Measurements from ENCODE around the gene HYAL2. TPM values are rescaled to one million over a fixed set of nuclear protein-coding genes. Genes with fewer than 3 reads are reported as not detected.

HYAL2 gene
- total and polyA plus RNA-seq, 3 donors from 2014 or later: 58.6 to 111 (median 90.9) TPM

DNA sequence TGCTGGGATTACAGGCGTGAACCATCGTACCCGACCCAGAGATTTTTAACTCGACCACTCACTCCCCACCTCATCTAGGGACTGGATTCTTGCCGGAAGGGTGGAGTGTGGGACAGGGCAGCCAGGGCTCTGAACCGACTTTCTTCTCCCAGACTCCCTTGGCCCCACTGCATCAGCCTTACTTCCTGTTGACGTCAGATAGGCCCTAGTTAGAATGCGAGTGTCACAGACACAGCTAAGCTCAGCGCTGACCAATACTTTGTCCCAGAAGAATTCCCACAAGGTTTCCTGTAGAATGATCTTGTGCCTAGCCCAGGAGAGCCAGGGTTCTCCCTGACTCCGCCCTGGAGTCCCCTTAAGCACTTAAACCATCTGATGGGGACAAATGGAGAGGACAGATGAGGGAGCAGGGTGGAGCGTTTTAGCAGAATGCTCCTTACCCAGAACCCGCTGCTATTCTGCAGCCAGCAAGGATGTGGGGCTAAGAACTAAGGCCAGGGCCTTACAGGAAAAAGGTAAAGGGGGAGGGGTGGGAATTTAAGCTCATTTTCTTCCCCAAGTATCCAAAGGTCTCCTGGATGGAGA is 11.3 kb upstream of the HYAL2 start:
- WGBS, 2 donors: 62 to 73% methylated on average over 12 of the region's 12 CpGs
- H3K27me3 ChIP-seq: no peaks in the 10 kb centered on the region
- no peaks in the 10 kb centered on the region for H3K36me3 ChIP-seq (ENCODE audit: low read depth, missing control alignments)
- no peak for DNase-seq
- no peak for TF ChIP-seq POLR2A (IDR thresholded peaks at IDR 0.05)
- TF ChIP-seq, protein P1, sequence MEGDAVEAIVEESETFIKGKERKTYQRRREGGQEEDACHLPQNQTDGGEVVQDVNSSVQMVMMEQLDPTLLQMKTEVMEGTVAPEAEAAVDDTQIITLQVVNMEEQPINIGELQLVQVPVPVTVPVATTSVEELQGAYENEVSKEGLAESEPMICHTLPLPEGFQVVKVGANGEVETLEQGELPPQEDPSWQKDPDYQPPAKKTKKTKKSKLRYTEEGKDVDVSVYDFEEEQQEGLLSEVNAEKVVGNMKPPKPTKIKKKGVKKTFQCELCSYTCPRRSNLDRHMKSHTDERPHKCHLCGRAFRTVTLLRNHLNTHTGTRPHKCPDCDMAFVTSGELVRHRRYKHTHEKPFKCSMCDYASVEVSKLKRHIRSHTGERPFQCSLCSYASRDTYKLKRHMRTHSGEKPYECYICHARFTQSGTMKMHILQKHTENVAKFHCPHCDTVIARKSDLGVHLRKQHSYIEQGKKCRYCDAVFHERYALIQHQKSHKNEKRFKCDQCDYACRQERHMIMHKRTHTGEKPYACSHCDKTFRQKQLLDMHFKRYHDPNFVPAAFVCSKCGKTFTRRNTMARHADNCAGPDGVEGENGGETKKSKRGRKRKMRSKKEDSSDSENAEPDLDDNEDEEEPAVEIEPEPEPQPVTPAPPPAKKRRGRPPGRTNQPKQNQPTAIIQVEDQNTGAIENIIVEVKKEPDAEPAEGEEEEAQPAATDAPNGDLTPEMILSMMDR (IDR thresholded peaks at IDR 0.05): no peak
- no peaks in the 10 kb centered on the region for H3K9me3 ChIP-seq
- H3K4me1 ChIP-seq: peaks cover 35% of the 10 kb centered on the region
- H3K27ac ChIP-seq: peak overlapping the region in 1 of 2 donors; percentile 74
- no peak overlapping the region for H3K4me3 ChIP-seq
- intact Hi-C loops (cut with DNase I; ENCODE audit: low total_unique reads): no loop called here

DNA sequence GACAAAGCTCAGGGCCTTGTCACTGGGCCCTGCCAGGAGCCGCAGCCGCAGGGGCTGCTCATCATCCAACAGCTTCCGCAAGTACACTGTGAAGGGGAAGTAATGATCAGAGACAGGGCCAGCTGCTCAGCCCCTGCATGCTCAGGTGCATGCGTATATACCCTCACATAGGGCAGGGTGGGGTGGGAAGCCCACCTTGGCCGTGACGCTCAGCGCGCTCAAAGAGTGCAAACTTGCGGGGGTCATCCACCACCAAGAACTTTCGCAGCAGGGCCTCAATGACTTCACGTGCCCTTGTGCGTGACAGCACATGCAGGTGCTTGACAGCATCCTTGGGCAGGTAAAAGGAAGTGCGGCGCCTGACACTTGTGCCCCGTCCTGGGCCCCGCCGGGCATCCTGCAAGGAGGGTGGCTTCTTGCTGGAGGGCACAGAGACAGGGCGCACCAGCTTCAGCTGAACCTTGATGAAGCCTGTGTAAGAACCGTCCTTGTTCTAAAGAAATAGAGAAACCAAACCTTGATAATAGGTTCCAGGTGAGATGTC is 8.9 kb upstream of the HYAL2 start:
- no peaks in the 10 kb centered on the region for H3K9me3 ChIP-seq
- intact Hi-C loops (cut with DNase I; ENCODE audit: low total_unique reads): no loop called here
- H3K4me1 ChIP-seq: peaks cover 42% of the 10 kb centered on the region
- TF ChIP-seq, protein P1 (IDR thresholded peaks at IDR 0.05): no peak
- no peak for TF ChIP-seq POLR2A (IDR thresholded peaks at IDR 0.05)
- 94 to 96% methylated on average over 15 to 19 of the region's 19 CpGs for WGBS, 2 donors
- no peak for DNase-seq
- H3K36me3 ChIP-seq (ENCODE audit: low read depth, missing control alignments): no peaks in the 10 kb centered on the region
- H3K4me3 ChIP-seq: no peak overlapping the region
- H3K27me3 ChIP-seq: no peaks in the 10 kb centered on the region
- H3K27ac ChIP-seq: no peak overlapping the region

DNA sequence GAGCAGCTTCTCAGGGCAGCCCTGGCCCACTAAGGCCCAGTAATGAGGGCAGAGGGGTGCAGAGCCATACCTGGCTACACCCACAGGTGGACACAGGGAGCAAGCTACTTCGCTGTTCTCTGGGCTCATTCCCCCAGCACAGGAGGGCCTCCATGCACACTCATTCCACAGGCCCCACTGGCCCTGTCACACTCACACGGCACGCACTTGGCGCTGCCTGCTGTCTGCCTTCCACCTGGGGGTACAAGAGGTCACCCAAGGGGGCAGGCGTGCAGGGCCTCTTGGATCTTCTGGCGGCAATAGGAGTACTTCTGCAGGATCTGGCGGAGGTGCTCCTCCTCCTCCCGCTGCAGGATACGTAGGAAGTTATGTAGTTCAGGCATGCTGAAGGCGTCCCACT is 7.8 kb upstream of the HYAL2 start:
- Histone ChIP-seq H3K36me3 (ENCODE audit: low read depth, missing control alignments) (no peaks in the 10 kb centered on the region), H3K4me3 (no peak overlapping the region), H3K9me3 (no peaks in the 10 kb centered on the region), H3K27me3 (no peaks in the 10 kb centered on the region), H3K27ac (no peak overlapping the region), H3K4me1 (peaks cover 31% of the 10 kb centered on the region)
- WGBS, 2 donors: 88 to 91% methylated on average over 10 of the region's 10 CpGs
- intact Hi-C loops (cut with DNase I; ENCODE audit: low total_unique reads): no loop called here
- no peak for DNase-seq
- no peak for TF ChIP-seq POLR2A (IDR thresholded peaks at IDR 0.05)
- TF ChIP-seq, protein P1 (IDR thresholded peaks at IDR 0.05): no peak

DNA sequence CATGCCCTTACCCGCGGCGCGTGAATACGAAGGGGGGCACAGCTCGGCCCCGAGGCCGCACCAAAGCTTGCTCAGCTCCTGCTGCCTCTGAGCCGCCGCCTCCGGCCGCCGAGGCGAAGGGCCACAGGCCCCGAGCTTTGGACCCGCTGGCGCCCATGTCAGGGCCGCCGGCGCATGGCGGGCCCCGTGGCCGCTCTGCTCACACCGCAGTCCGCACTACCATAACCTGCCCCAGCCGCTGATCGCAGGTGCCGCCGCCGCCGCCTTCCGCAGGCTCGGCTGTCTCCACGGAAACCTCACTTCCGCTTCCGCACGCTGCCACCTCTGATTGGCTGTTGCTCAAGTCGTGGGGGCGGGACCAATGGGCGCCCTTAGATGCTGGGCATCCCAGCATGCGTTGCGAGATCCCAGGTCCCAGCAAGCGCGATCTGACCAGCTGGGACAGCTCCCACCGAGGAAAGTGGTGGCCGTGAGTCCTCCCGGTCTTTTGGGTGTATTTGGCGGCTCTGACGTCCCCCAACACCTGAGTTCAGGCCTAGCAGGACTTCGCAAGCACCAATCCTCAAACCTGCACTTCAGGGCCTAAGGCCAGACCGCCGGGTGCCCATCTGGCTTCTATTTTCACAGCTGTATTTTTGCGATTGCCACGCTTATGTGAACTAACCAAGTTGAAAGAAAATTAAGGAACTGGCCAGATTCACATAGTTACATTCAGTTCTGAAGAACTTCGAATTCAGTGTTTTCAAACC is 5.6 kb upstream of the HYAL2 start, which contains the start of gene TUSC2:
Gene TUSC2 (minus strand): TSS at position 281 of the 749 bp plus-strand sequence. CDS start 124 bp downstream, at position 157.
- H3K4me3 ChIP-seq: peak within 1 kb of the TSS; percentile 85 to 88
- H3K4me1 ChIP-seq: peaks cover 30% of the 10 kb centered on the region
- TF ChIP-seq POLR2A (IDR thresholded peaks at IDR 0.05): no peak
- TF ChIP-seq, protein P1 (IDR thresholded peaks at IDR 0.05): peak in 1 of 3 experiments; percentile 14
- WGBS, 2 donors: 2 to 3% methylated on average over 9 to 51 of the region's 55 CpGs
- H3K27ac ChIP-seq: peak within 1 kb of the TSS; percentile 45 to 71
- DNase-seq: peak; percentile 99
- intact Hi-C loops (cut with DNase I; ENCODE audit: low total_unique reads): loop anchor here (10.0 kb wide), 1 partner anchor 73 kb away; no protein-coding TSS in a partner anchor
- no peaks in the 10 kb centered on the region for H3K27me3 ChIP-seq
- no peaks in the 10 kb centered on the region for H3K9me3 ChIP-seq
- H3K36me3 ChIP-seq (ENCODE audit: low read depth, missing control alignments): no peaks in the 10 kb centered on the region

Data from testis (tissue), 3 donors.